ENCODE measurements around the gene NRP1. TPM values are rescaled to one million over a fixed set of nuclear protein-coding genes. Genes with fewer than 3 reads are reported as not detected.
A peak's percentile ranks its signal among the peaks of the same experiment; 100 is the strongest.

The NRP1 gene
- polyA plus RNA-seq, 2 of the 4 experiments (the other 2 are of a cell fraction), result 121 to 259 TPM

- no peak for TF ChIP-seq ZNF302 (CRISPR knock-in tag; IDR thresholded peaks at IDR 0.05)
Measured at GRCh38 chr10:33214174-33214573, 120.3 kb downstream of the NRP1 start (continued).

- POLR2A ChIA-PET, result no interaction called here
- Histone ChIP-seq H3K4me3 (no peak overlapping the region), H3K27ac (peak overlapping the region; percentile 4 to 60; a peak in 3 of 6 replicates), H3K4me2 (no peak overlapping the region), H3K4me1 (peaks cover 38% of the 10 kb centered on the region), H3K9me3 (no peaks in the 10 kb centered on the region)
- CTCF ChIA-PET, result interaction anchor here (1.0 to 3.5 kb wide), 3 partner anchors 10 to 19 kb away, joined by 3 to 18 read pairs (median 4); no protein-coding TSS in a partner anchor
- 91% methylated on average over 4 of the region's 4 CpGs for WGBS (ENCODE audit: missing lambda C conversion rate)
- FAIRE-seq (no peak), ATAC-seq (no peak), DNase-seq (ENCODE audit: low read depth in 1 of 2, low spot score in 1 of 2) (no peak)
- TF ChIP-seq KDM1A (IDR thresholded peaks at IDR 0.05; ENCODE audit: low read depth), result no peak
- TF ChIP-seq CEBPB (IDR thresholded peaks at IDR 0.05), result peak in 1 of 2 experiments; percentile 66; a peak in 3 of 4 replicates
Measured at GRCh38 chr10:33212061-33212748, 122.3 kb downstream of the NRP1 start.

GRCh38 chr10:33211106-33211878, 123.2 kb downstream of the NRP1 start:
- 93% methylated on average over 10 of the region's 10 CpGs for WGBS (ENCODE audit: missing lambda C conversion rate)
- Histone ChIP-seq H3K4me2 (no peak overlapping the region), H3K4me1 (peaks cover 29% of the 10 kb centered on the region), H3K4me3 (no peak overlapping the region), H3K9me3 (no peaks in the 10 kb centered on the region), H3K27ac (peak overlapping the region; percentile 4 to 60; a peak in 3 of 6 replicates)
- no peak for FAIRE-seq
- ChIA-PET POLR2A (no interaction called here), CTCF (interaction anchor here (1.0 to 3.5 kb wide), 3 partner anchors 10 to 18 kb away, joined by 3 to 18 read pairs (median 4); no protein-coding TSS in a partner anchor)
- no peak for TF ChIP-seq JUNB (IDR thresholded peaks at IDR 0.05)
- no peak for TF ChIP-seq ZNF302 (CRISPR knock-in tag; IDR thresholded peaks at IDR 0.05)
- no peak for TF ChIP-seq TP53 (CRISPR knock-in tag; IDR thresholded peaks at IDR 0.05)
- TF ChIP-seq PHF8 (IDR thresholded peaks at IDR 0.05; ENCODE audit: borderline replicate concordance, low read depth), result no peak
- no peak for TF ChIP-seq ATOH8 (CRISPR knock-in tag; IDR thresholded peaks at IDR 0.05; ENCODE audit: low read depth)
- no peak for TF ChIP-seq REST (IDR thresholded peaks at IDR 0.05)
- TF ChIP-seq PBX3 (IDR thresholded peaks at IDR 0.05), result no peak
- no peak for TF ChIP-seq ELK1 (IDR thresholded peaks at IDR 0.05; ENCODE audit: low read depth, low read length)
- TF ChIP-seq MYC (IDR thresholded peaks at IDR 0.05; ENCODE audit: borderline replicate concordance, low read length), result no peak
- TF ChIP-seq RAD21 (conservative IDR thresholded peaks at IDR 0.05 in 1 of 2, IDR thresholded peaks at IDR 0.05 in 1 of 2), result no peak
- no peak for TF ChIP-seq HDAC2 (IDR thresholded peaks at IDR 0.05)
- no peak for TF ChIP-seq HEYL (CRISPR knock-in tag; IDR thresholded peaks at IDR 0.05)
- TF ChIP-seq BCL3 (IDR thresholded peaks at IDR 0.05), result no peak
- no peak for TF ChIP-seq FOXS1 (CRISPR knock-in tag; IDR thresholded peaks at IDR 0.05)
- no peak for TF ChIP-seq EHMT2 (IDR thresholded peaks at IDR 0.05; ENCODE audit: low read depth)
- no peak for TF ChIP-seq RNF2 (IDR thresholded peaks at IDR 0.05; ENCODE audit: borderline replicate concordance, low read depth)
- TF ChIP-seq JUN (IDR thresholded peaks at IDR 0.05), result no peak
- TF ChIP-seq SREBF2 (IDR thresholded peaks at IDR 0.05), result no peak
- TF ChIP-seq FOSL2 (IDR thresholded peaks at IDR 0.05), result no peak
- TF ChIP-seq FOSL2 (CRISPR knock-in tag; IDR thresholded peaks at IDR 0.05), result no peak
- TF ChIP-seq TFCP2L1 (CRISPR knock-in tag; IDR thresholded peaks at IDR 0.05), result no peak
- DNase-seq (ENCODE audit: low read depth in 1 of 2, low spot score in 1 of 2), result no peak
- peak in 1 of 2 experiments; percentile 35; a peak in 3 of 6 replicates for ATAC-seq
